ENCODE results near the gene TCEA2. TPM values are rescaled to one million over a fixed set of nuclear protein-coding genes. Genes with fewer than 3 reads are reported as not detected.
A peak's percentile ranks its signal among the peaks of the same experiment; 100 is the strongest.

Gene TCEA2
- total and polyA plus RNA-seq, 9 of the 15 experiments (the other 6 are each of a cell fraction or from before 2014, with no cell fraction given): 1.4 to 28.7 (median 5.4) TPM

DNA sequence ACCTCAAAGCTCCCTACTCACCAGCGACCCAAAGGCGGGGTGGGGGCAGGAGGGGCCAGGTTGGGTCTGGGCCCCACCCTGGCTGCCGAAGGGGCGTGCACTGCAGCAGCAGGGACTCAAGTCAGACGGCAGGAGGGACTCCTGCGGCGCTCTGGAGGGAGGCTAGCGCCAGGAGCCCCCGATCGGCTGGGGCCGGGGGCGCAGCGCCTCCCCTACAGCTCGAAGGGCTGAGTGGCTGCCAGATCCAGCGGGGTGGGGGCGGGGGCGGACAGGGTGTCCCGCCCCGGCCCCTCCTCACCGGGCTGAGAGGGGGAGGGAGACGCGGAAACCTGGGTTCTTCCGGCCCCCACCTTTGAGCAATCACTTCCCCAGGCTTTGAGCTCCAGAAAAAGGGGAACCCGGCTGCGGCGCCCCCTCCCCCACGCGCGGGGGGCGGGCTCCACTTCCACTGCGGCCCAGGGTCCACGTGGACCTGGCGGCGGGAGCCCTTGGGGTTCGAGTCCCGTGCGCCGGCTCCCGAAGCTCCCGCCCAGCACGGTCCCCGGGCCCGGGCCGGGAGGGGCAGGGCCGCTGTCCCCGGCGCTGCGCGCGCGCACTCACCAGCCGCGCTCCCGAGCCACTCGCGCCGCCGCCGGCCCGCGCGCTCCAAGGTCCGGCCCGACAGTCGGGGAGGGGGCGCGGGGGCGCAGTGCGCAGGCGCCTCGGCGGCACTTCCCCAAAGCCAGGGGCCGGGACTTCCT lies 16.4 kb downstream of the TCEA2 start, which contains the start of gene RGS19 (continued):
- TF ChIP-seq, protein P1, sequence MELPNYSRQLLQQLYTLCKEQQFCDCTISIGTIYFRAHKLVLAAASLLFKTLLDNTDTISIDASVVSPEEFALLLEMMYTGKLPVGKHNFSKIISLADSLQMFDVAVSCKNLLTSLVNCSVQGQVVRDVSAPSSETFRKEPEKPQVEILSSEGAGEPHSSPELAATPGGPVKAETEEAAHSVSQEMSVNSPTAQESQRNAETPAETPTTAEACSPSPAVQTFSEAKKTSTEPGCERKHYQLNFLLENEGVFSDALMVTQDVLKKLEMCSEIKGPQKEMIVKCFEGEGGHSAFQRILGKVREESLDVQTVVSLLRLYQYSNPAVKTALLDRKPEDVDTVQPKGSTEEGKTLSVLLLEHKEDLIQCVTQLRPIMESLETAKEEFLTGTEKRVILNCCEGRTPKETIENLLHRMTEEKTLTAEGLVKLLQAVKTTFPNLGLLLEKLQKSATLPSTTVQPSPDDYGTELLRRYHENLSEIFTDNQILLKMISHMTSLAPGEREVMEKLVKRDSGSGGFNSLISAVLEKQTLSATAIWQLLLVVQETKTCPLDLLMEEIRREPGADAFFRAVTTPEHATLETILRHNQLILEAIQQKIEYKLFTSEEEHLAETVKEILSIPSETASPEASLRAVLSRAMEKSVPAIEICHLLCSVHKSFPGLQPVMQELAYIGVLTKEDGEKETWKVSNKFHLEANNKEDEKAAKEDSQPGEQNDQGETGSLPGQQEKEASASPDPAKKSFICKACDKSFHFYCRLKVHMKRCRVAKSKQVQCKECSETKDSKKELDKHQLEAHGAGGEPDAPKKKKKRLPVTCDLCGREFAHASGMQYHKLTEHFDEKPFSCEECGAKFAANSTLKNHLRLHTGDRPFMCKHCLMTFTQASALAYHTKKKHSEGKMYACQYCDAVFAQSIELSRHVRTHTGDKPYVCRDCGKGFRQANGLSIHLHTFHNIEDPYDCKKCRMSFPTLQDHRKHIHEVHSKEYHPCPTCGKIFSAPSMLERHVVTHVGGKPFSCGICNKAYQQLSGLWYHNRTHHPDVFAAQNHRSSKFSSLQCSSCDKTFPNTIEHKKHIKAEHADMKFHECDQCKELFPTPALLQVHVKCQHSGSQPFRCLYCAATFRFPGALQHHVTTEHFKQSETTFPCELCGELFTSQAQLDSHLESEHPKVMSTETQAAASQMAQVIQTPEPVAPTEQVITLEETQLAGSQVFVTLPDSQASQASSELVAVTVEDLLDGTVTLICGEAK (IDR thresholded peaks at IDR 0.05): peak; percentile 58
- TF ChIP-seq, protein P1 (CRISPR knock-in tag; IDR thresholded peaks at IDR 0.05): no peak
- no peak for TF ChIP-seq ZNF445 (CRISPR knock-in tag; IDR thresholded peaks at IDR 0.05; ENCODE audit: low read depth)
- no peak for TF ChIP-seq KLF16 (IDR thresholded peaks at IDR 0.05)
- no peak for TF ChIP-seq ETS2 (tag; IDR thresholded peaks at IDR 0.05; ENCODE audit: borderline replicate concordance, poor library complexity, severe bottlenecking)
- TF ChIP-seq KDM5B (IDR thresholded peaks at IDR 0.05; ENCODE audit: insufficient replicate concordance, low read depth, low read length): peak; percentile 50
- peak; percentile 79 for TF ChIP-seq CXXC5 (CRISPR knock-in tag; IDR thresholded peaks at IDR 0.05)
- no peak for TF ChIP-seq MCM3 (IDR thresholded peaks at IDR 0.05)
- no peak for TF ChIP-seq RBM34 (IDR thresholded peaks at IDR 0.05; ENCODE audit: borderline replicate concordance, insufficient read depth, low read length)
- TF ChIP-seq SRF (CRISPR knock-in tag; IDR thresholded peaks at IDR 0.05): no peak
- TF ChIP-seq ZNF436 (CRISPR knock-in tag; IDR thresholded peaks at IDR 0.05): no peak
- TF ChIP-seq E2F3 (CRISPR knock-in tag; IDR thresholded peaks at IDR 0.05): 0 out of 2 replicates have a peak, but pooled peaks have one; percentile 43
- TF ChIP-seq CSDE1 (IDR thresholded peaks at IDR 0.05): no peak
- TF ChIP-seq TGIF2 (CRISPR knock-in tag; IDR thresholded peaks at IDR 0.05): no peak
- peak; percentile 73; the same call in 1 of the 2 replicates for TF ChIP-seq CTBP1 (IDR thresholded peaks at IDR 0.05; ENCODE audit: borderline replicate concordance)
- TF ChIP-seq SAFB (IDR thresholded peaks at IDR 0.05; ENCODE audit: borderline replicate concordance, low read depth, low read length): peak; percentile 64; the same call in 1 of the 2 replicates
- TF ChIP-seq MCM7 (IDR thresholded peaks at IDR 0.05): no peak
- TF ChIP-seq IRF2 (CRISPR knock-in tag; IDR thresholded peaks at IDR 0.05): no peak
- no peak for TF ChIP-seq ZBTB1 (CRISPR knock-in tag; IDR thresholded peaks at IDR 0.05; ENCODE audit: borderline replicate concordance, low read depth)
- TF ChIP-seq FOXK2 (conservative IDR thresholded peaks at IDR 0.05 in 1 of 2, IDR thresholded peaks at IDR 0.05 in 1 of 2; ENCODE audit: low read depth in 2 of 2): no peak
- no peak for TF ChIP-seq KAT2B (IDR thresholded peaks at IDR 0.05; ENCODE audit: low read depth, low read length)
- peak; percentile 79 for TF ChIP-seq BHLHE40 (IDR thresholded peaks at IDR 0.05; ENCODE audit: low read length)
